ENCODE measurements around the gene PTPN18. TPM values are rescaled to one million over a fixed set of nuclear protein-coding genes. Genes with fewer than 3 reads are reported as not detected.

Gene PTPN18
- 15.3 and 18.0 TPM in 2 replicates for total RNA-seq

GRCh38 chr2:130355578-130356431, at the start of gene PTPN18:
PTPN18 (plus strand) TSS chr2:130356056; CDS start chr2:130356108, 52 bp downstream.

DNA sequence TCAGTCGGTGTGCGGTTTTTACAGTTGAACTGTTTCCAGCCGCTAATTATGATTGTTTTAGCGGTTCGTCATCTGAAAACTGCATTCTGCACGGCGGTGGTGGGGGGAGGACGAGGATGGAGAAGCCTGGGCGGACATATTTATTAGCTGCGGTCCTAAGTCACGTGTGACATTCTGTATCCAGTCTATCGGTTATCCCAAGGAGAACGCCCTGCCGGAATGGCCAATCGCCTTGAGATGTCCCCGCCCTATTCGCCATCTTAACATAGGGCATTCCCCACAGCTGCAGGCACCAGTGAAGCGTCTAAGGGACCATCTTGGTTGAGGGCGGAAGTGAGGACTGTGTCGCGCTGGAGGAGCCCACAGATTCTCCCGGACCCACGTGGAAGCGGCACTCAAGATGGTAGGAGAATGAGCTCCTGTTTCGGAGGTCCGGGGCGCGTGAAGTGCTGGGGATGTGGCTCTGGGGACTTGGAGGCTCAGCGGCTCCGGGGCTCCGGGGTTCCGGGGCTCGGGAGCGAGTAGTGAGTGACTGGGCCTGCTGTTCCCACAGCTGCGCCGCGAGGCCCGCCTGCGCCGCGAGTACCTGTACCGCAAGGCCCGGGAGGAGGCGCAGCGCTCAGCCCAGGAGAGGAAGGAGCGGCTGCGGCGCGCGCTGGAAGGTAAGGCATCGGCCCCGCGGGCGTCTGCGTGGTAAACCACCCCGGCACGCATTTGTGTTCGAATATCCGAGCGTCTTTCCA, 13.2 kb upstream of the PTPN18 start, which contains the start of gene IMP4:
TSS of gene IMP4 (plus strand) at position 365 of the 743 bp plus-strand sequence. CDS start at position 401, 36 bp downstream.

Other genes starting within 250 kb of the PTPN18 start
- gene POTEF, start 226.8 kb upstream of the PTPN18 start, total RNA-seq = not detected in 2 replicates
- 3.1 and 6.0 TPM in 2 replicates for gene CCDC74B, start 210.9 kb upstream of the PTPN18 start, total RNA-seq
- gene SMPD4, start 174.5 kb upstream of the PTPN18 start, total RNA-seq = 30.9 and 32.7 TPM in 2 replicates
- 158 and 171 TPM in 2 replicates for gene MZT2B, start 173.8 kb upstream of the PTPN18 start, total RNA-seq
- not detected in 2 replicates for gene TUBA3E, start 157.6 kb upstream of the PTPN18 start, total RNA-seq
- gene IMP4, start 13.2 kb upstream of the PTPN18 start, total RNA-seq = 72.1 and 95.9 TPM in 2 replicates
- gene POTEI, start 153.3 kb downstream of the PTPN18 start, total RNA-seq = not detected in 2 replicates
- gene CFC1B, start 165.2 kb downstream of the PTPN18 start, total RNA-seq = not detected in 2 replicates
- not detected in 2 replicates for gene CFC1, start 243.5 kb downstream of the PTPN18 start, total RNA-seq

Data from cardiac atrium fibroblast (primary cell).